Activated naive CD8-positive, alpha-beta T cell (primary cell): ENCODE measurements around the gene GNG4.
"Not testable (repeated sequence)": the region's sequence is repeated elsewhere in the genome, so short reads cannot be mapped to it uniquely, and the experiment has no call there.

Experiments
- H3K27ac Mint-ChIP-seq: one replicate; pipeline ENCODE4 v1.8.0; 2021; ENCODE audit warnings: mixed read lengths
- H3K27me3 Mint-ChIP-seq: one replicate; pipeline ENCODE4 v1.8.0; 2021; ENCODE audit warnings: mixed read lengths
- H3K36me3 Mint-ChIP-seq: one replicate; pipeline ENCODE4 v1.8.0; 2021; ENCODE audit warnings: mixed read lengths
- H3K4me1 Mint-ChIP-seq: one replicate; pipeline ENCODE4 v1.8.0; 2021; ENCODE audit warnings: low read depth, mixed read lengths
- H3K4me3 Mint-ChIP-seq: one replicate; pipeline ENCODE4 v1.8.0; 2021; ENCODE audit warnings: mild to moderate bottlenecking, mixed read lengths
- H3K9me3 Mint-ChIP-seq: one replicate; pipeline ENCODE4 v1.8.0; 2021; ENCODE audit warnings: low read depth, mixed read lengths

Gene GNG4

DNA sequence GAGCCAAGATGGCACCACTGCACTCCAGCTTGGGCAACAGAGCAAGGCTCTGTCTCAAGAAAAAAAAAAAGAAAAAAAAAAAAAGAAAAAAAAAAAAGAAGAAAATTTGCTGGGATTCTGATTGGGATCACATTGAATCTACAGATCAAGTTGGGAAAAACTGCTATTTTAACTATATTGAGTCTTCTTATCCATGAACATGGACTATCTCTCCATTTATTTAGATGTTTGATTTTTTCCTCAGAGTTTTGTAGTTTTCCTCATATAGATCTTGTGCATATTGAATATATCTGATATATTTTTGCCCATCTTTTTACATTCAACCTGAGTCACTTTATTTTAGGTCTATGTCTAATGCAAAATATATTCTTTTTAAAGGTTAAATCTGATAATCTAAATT lies 87.0 kb downstream of the GNG4 start:
- H3K9me3 Mint-ChIP-seq = no peaks in the 10 kb centered on the region
- peaks cover 4% of the 10 kb centered on the region for H3K4me1 Mint-ChIP-seq
- H3K4me3 Mint-ChIP-seq = no peak overlapping the region
- no peak overlapping the region for H3K27ac Mint-ChIP-seq
- no peaks in the 10 kb centered on the region for H3K36me3 Mint-ChIP-seq
- no peaks in the 10 kb centered on the region for H3K27me3 Mint-ChIP-seq

GRCh38 chr1:235558621-235559169 lies 90.9 kb downstream of the GNG4 start:
- no peak overlapping the region for H3K4me3 Mint-ChIP-seq
- H3K9me3 Mint-ChIP-seq = no peaks in the 10 kb centered on the region
- no peaks in the 10 kb centered on the region for H3K27me3 Mint-ChIP-seq
- no peak overlapping the region for H3K27ac Mint-ChIP-seq
- H3K36me3 Mint-ChIP-seq = no peaks in the 10 kb centered on the region
- no peaks in the 10 kb centered on the region for H3K4me1 Mint-ChIP-seq

DNA sequence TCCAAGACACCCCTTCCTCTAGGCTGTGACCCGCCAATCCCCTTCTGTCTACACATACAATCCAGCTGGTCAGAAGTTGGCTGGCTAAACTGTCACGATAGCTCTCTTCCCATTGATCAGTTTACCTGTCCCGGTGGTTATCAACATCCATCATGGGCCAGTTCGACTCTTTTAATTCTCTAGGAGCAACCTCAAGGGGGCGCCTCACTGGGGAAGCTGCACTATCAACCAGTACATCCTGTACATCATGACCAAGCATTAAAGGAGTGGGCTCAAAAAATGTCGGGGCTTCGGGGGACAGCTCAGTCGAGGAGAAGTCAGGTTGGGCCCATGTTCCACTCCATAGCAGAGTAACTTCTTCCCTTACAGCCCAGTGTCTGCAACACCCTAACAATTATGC lies 92.1 kb downstream of the GNG4 start:
- no peaks in the 10 kb centered on the region for H3K9me3 Mint-ChIP-seq
- H3K4me1 Mint-ChIP-seq = no peaks in the 10 kb centered on the region
- no peak overlapping the region for H3K27ac Mint-ChIP-seq
- no peak overlapping the region for H3K4me3 Mint-ChIP-seq
- H3K27me3 Mint-ChIP-seq = no peaks in the 10 kb centered on the region
- H3K36me3 Mint-ChIP-seq = no peaks in the 10 kb centered on the region

DNA sequence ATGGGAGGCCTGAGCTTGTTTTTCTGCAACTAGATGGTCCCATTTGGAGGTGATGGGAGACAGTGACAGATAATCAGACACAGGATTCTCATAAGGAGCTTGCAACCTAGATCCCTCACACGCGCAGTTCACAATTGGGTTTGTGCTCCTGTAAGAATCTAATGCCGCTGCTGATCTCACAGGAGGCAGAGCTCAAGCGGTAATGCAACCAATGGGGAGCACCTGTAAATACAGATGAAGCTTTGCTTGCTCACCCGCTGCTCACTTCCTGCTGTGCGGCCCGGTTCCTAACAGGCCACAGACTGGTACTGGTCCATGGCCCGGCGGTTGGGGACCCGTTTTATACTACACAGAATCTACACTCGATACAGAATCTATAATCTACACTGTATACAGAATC lies 92.8 kb downstream of the GNG4 start:
- H3K27me3 Mint-ChIP-seq = no peaks in the 10 kb centered on the region
- H3K36me3 Mint-ChIP-seq = no peaks in the 10 kb centered on the region
- H3K9me3 Mint-ChIP-seq = no peaks in the 10 kb centered on the region
- H3K27ac Mint-ChIP-seq = no peak overlapping the region
- no peaks in the 10 kb centered on the region for H3K4me1 Mint-ChIP-seq
- H3K4me3 Mint-ChIP-seq = no peak overlapping the region

- H3K4me3 Mint-ChIP-seq = no peak overlapping the region
- H3K9me3 Mint-ChIP-seq = no peaks in the 10 kb centered on the region
- no peaks in the 10 kb centered on the region for H3K27me3 Mint-ChIP-seq
- H3K27ac Mint-ChIP-seq = no peak overlapping the region
- no peaks in the 10 kb centered on the region for H3K36me3 Mint-ChIP-seq
- H3K4me1 Mint-ChIP-seq = no peaks in the 10 kb centered on the region
Measured at GRCh38 chr1:235553112-235553551, 96.5 kb downstream of the GNG4 start.

DNA sequence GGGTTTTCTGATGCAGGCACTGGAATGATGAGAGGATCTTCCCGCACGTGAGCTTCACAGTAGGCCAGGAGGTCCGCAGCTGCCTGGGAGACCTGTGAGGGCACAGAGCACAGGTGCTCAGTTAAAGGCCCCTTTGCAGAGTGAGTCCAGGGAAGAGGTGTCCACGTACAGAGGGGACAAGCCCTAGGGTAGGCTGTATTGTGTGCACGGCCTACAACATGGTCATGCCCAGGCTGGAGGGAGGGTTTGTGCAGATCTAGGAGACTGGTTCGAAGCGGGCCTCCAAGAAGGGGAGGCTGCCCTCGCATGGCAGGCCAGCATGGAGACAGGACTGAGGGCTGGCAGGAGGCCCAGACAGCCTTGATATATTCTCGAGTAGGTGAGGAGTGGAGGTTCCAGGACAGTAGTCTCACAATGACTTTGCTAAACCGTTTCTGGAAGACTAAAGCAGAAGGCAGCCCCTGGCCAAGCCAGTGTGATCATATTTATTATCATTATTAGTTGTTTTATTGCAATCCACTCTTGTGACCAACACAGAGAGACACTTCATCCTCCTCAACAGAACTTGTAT lies 97.4 kb downstream of the GNG4 start:
- H3K4me1 Mint-ChIP-seq = no peaks in the 10 kb centered on the region
- H3K27ac Mint-ChIP-seq = no peak overlapping the region
- H3K36me3 Mint-ChIP-seq = no peaks in the 10 kb centered on the region
- H3K27me3 Mint-ChIP-seq = no peaks in the 10 kb centered on the region
- no peak overlapping the region for H3K4me3 Mint-ChIP-seq
- no peaks in the 10 kb centered on the region for H3K9me3 Mint-ChIP-seq

GRCh38 chr1:235549351-235550139 lies 100.0 kb downstream of the GNG4 start:
- H3K27ac Mint-ChIP-seq = no peak overlapping the region
- H3K27me3 Mint-ChIP-seq = no peaks in the 10 kb centered on the region
- peaks cover 2% of the 10 kb centered on the region for H3K36me3 Mint-ChIP-seq
- H3K4me3 Mint-ChIP-seq = no peak overlapping the region
- H3K4me1 Mint-ChIP-seq = no peaks in the 10 kb centered on the region
- H3K9me3 Mint-ChIP-seq = no peaks in the 10 kb centered on the region

DNA sequence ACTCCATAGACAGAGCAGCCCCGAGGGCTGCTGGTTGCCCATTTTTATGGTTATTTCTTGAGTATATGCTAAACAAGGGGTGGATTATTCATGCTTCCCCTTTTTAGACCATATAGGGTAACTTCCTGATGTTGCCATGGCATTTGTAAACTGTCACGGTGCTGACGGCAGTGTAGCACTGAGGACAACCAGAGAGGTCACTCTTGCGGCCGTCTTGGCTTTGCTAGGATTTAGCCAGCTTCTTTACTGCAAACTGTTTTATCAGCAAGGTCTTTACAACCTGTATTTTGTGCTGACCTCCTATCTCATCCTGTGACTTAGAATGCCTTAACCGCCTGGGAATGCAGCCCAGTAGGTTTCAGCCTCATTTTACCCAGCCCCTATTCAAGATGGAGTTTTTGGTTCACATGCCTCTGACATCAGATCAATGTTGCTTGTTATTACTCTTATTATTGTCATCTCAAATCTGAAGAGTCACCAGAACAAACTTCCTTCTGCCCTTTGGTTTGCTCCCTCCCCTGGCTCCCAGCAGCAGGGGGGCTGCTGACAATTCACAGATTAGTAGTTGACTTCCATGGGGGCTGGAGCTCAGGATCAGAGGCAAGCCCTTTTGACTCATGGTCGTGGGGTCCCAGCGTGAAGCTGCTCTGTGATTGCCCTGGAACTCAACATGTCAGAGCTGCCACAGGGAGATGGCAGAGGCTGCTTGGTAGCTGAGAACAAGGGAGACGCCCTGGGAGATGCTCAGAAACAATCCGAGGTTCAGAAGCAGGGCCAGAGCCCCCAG lies 103.0 kb downstream of the GNG4 start:
- not testable (repeated sequence) for H3K9me3 Mint-ChIP-seq, H3K4me1 Mint-ChIP-seq, H3K4me3 Mint-ChIP-seq, H3K27me3 Mint-ChIP-seq, H3K27ac Mint-ChIP-seq, H3K36me3 Mint-ChIP-seq

GRCh38 chr1:235545292-235545930 lies 104.2 kb downstream of the GNG4 start:
- H3K27ac Mint-ChIP-seq = no peak overlapping the region
- H3K36me3 Mint-ChIP-seq = peaks cover 2% of the 10 kb centered on the region
- H3K4me3 Mint-ChIP-seq = no peak overlapping the region
- H3K27me3 Mint-ChIP-seq = no peaks in the 10 kb centered on the region
- H3K4me1 Mint-ChIP-seq = no peaks in the 10 kb centered on the region
- H3K9me3 Mint-ChIP-seq = no peaks in the 10 kb centered on the region

- not testable (repeated sequence) for H3K36me3 Mint-ChIP-seq, H3K4me1 Mint-ChIP-seq, H3K27me3 Mint-ChIP-seq, H3K9me3 Mint-ChIP-seq, H3K27ac Mint-ChIP-seq, H3K4me3 Mint-ChIP-seq
Measured at GRCh38 chr1:235542845-235543244, 106.7 kb downstream of the GNG4 start.

DNA sequence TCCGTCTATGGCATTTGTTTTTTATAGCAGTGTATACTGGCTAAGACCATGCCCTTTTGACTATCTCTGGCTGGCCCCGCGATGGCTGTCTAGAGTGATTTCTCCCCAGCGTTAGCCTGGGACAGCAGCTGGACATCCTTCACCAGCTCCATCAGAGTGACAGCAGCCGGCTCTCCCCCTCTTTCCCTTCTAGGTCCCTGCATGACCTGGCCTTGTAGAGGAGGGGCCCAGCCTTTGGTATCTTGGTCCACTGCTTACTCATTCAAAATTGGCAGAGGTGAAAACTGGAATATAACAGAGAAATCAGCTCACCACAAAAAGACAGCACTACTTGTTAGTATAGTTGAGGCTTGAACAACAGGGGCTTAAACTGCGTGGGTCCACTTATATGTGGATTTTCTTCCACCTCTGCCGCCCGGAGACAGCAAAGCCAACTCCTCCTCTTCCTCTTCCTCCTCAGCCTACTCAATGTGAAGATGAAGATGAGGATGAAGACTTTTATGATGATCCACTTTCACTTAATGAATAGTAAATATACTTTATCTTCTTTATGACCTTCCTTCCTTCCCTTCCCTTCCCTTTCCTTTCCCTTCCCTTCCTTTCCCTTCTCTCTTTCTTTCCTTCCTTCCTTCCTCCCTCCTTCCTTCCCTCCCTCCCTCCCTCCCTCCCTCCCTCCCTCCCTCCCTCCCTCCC lies 116.0 kb downstream of the GNG4 start:
- Mint-ChIP-seq H3K27me3 (no peaks in the 10 kb centered on the region), H3K4me3 (no peak overlapping the region), H3K27ac (no peak overlapping the region), H3K36me3 (no peaks in the 10 kb centered on the region), H3K9me3 (no peaks in the 10 kb centered on the region), H3K4me1 (no peaks in the 10 kb centered on the region)

- H3K4me1 Mint-ChIP-seq = no peaks in the 10 kb centered on the region
- H3K4me3 Mint-ChIP-seq = no peak overlapping the region
- H3K9me3 Mint-ChIP-seq = no peaks in the 10 kb centered on the region
- no peaks in the 10 kb centered on the region for H3K27me3 Mint-ChIP-seq
- no peaks in the 10 kb centered on the region for H3K36me3 Mint-ChIP-seq
- H3K27ac Mint-ChIP-seq = no peak overlapping the region
Measured at GRCh38 chr1:235532360-235532759, 117.2 kb downstream of the GNG4 start.

GRCh38 chr1:235527196-235527814 lies 122.3 kb downstream of the GNG4 start:
- Mint-ChIP-seq H3K9me3 (no peaks in the 10 kb centered on the region), H3K36me3 (no peaks in the 10 kb centered on the region), H3K27ac (no peak overlapping the region), H3K4me3 (no peak overlapping the region), H3K27me3 (no peaks in the 10 kb centered on the region), H3K4me1 (no peaks in the 10 kb centered on the region)

GRCh38 chr1:235525314-235525713 lies 124.3 kb downstream of the GNG4 start:
- Mint-ChIP-seq H3K9me3 (no peaks in the 10 kb centered on the region), H3K27ac (no peak overlapping the region), H3K4me1 (no peaks in the 10 kb centered on the region), H3K36me3 (no peaks in the 10 kb centered on the region), H3K4me3 (no peak overlapping the region), H3K27me3 (no peaks in the 10 kb centered on the region)
